NK-92 treated with Interleukin-12 subunit alpha and Interleukin-12 subunit beta, amount 100 ng/mL, for 24 hours (cell line): Measurements from ENCODE around the gene PTPA.
"Not testable (repeated sequence)": the region's sequence is repeated elsewhere in the genome, so short reads cannot be mapped to it uniquely, and the experiment has no call there.

Experiments used
- DNase-seq: peaks from one replicate; lab custom pipeline; 2025; lab: John Stamatoyannopoulos, UW

Gene PTPA

DNA sequence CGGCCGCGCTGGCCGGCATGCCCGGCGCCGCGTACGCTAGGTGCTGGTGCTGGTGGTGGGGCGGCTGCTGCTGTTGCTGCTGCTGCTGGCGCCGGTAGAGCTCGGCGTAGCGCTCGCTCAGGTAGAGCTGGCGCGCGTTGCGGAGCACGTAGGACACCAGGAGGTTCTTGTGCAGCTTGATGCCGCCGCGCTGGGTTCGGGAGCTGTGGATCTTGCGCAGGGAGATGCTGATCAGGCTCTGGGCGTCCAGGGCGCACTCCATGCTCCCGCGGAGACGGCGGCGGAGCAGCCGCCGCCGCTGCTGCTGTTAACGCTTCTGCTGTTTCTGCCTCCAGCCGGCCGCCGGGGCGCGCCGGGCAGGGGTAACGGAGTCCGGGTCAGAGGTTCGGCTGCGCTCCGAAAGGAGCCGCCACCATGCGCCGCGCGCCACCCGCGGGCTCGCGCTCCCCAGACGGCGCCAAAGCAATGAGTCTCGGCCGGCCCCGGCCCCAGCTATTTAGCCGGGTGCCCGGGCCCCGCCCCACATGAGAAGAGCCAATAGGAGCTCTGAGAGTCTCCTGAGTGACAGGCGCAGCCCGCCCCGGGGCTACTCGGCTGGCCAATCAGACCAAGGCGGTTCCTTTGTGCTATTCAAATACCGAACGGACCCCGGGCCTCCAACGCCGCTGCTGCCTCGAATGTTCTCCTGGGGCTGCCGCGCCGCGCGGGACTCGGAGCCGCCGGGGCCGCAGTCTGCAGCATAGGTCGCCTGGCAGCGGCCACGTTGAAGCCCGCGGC is 66.8 kb downstream of the PTPA start, which contains the start of gene IER5L:
Gene IER5L, minus strand, starts transcription at position 471 of the 777 bp plus-strand sequence. Its CDS starts 209 bp downstream, at position 262.
- DNase-seq = no peak

DNA sequence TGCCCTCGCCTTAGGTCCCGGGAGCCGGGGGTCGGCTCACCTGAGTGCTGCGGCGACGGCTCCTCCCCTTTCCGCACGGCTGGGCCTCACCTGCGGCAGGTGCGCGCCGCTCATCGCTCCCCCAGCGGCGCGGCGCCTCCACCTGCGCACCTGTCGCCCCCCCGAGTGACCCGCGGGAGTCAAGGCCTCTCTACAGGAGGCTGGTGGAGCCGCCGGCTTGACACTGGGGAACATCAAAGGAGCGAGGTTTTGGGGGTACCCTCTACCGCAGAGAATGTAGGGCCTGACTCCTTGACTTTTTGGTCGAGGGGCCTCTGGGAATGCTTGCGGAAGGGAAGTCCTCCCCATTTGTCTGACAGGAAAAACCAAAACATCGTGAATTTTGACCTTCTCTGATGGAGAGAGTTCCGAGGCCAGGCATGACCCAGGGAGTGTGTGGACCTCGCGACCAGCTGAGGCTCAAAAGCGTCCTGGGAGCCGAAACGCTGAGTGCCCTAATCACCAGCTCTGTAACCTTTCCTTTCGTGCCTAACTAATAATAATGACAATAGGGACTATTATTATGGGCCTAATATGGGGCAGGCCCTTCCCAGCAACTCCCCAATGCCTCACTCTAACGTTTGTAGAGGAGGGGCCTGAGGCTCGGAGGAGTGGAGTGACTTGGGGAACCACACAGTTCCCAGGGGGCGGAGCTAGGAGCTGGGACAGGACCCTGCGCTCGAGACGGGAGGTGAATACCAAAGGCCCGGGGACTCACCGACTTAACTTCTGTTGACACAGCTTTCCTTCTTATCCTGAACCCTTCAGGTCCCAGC is 67.6 kb downstream of the PTPA start:
- no peak for DNase-seq

- no peak for DNase-seq
Measured at GRCh38 chr9:129181246-129181645, 70.0 kb downstream of the PTPA start.

- DNase-seq = no peak
Measured at GRCh38 chr9:129182122-129182521, 70.9 kb downstream of the PTPA start.

DNA sequence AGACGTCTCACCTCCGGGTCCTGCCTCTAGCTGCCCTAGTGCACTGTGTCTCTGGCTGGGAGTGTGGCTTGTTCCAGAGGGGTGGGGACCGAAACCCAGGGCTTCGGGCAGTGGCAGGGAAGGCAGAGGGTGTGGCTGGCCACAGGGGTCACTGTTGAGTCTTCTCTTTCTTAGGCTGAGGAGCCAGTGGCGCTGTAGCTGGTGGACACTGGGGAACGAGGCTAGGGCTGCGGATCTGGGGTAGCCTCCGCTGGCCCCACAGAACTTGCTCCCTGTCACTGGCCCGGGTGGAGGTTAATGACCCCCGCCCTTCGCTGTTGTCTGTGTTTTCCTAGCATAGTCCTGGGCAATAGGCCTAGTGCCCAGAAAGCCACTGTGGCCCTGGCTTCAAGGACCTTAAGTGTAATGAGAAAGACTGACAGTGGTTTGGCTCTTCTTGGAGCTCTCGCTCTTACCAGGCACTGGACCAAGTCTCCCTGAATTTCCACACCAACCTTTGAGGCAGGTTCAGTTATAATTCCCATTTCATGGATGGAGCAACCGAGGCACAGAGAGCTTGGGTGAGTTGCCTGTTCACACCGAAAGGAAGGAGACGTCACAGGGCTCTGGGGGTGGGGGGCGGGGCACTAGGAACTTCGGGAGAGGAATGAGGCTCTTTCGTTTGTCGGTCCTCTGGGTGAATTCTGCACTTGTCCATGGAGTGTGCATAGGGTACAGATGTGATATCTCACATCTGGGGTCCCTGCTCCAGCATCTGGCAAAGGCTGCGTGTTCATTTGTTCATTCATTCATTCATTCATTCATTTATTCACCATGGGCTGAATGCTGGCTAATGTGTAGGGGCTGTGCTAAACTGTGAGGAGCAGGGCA is 71.6 kb downstream of the PTPA start:
- no peak for DNase-seq

DNA sequence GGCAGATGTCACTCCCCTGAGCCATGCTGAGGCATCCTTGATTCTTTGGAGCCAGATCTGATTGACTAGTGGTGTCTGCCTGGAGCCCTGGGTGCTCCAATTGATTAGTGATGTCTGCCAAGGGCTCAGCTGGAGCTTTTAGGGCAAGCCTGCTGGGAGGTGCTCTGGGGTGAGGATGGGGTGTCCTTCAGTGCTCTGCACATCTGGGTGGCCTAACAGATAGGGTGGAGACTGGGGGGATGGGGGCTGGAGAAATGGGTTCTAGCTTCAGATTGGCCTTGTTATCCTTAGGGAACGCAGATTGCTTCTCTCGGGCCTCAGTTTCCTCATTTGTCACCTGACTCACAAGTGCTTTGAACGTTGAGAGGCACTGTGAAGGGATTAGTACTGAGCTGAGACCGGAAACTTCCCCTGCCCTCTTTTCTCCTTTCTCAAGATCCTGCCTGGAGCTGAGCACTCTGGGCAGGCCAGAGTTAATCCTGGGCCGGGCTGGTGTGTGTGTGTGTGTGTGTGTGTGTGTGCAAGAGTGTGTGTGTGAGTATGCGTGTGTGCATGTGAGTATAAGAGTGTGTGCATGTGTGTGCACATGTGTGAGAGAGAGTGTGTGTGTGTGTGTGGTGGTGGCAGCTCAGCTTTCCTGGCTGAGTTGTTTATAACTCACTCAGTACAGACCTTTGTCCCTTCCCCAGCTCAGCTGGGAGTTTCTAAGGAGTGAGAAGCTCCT is 72.4 kb downstream of the PTPA start:
- DNase-seq = no peak

GRCh38 chr9:129184219-129184524 is 73.0 kb downstream of the PTPA start:
- no peak for DNase-seq

DNA sequence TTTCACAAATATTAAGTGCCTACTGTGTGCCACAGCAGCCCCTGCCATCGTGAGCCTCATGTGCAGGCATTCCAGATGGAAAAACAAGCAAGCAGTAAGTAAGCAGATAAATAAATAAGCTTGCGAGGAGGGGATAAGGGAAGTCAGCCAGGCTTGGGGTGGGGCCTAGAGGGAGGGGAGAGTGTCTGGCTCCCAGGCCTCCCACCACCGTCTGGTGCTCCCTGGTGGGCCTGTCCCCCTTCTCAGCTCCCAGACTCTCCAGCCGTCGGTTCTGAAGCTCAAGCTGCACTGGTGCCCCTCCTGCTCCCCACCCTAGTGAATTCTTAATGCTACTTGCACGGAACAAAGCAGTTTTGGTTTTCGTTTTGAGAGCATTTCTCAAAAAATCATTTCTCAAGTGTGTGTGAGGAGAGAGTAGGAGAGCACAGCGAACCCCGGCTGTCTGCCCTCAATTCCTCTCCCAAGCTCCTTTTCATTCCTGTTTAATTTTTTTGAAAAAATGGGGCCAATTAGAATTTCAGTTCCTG is 73.4 kb downstream of the PTPA start:
- DNase-seq = no peak

GRCh38 chr9:129185402-129185801 is 74.2 kb downstream of the PTPA start:
- no peak for DNase-seq

- no peak for DNase-seq
Measured at GRCh38 chr9:129185991-129186390, 74.8 kb downstream of the PTPA start.

DNA sequence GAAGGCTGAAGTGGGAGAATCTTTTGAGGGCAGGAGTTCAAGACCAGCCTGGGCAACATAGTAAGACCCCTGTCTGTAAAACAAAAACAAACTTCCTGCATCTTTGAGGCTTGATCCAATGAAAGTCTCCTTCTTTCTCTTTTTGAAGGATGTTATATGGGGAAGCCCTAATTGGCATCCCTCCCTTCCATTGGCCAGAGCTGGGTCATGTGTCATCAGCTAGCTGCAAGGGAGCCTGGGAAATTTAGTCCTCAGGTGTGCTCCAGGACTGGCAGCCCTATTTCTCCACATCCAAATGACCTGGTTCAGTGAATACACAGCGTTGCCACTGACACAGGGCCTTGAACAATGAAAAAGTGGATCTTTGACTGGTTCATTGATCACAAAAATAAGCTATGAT is 75.8 kb downstream of the PTPA start:
- no peak for DNase-seq

- not testable (repeated sequence) for DNase-seq
Measured at GRCh38 chr9:129189971-129190370, 78.8 kb downstream of the PTPA start.

DNA sequence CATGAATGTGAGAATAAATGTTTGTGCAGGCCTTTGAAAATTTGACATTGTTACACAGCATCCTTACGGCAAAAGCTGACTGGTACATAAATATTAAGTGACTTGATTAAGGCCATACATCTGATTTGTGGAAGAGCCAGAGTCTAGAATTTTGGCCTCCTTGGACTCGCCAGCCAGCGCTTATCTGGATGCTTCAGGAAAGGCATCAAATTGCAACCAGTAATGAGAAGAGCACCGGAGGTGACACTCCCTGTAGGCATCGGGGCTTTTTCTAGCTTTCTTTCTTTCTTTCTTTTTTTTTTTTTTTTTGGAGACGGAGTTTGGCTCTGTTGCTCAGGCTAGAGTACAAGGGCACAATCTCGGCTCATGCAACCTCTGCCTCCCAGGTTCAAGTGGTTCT is 80.0 kb downstream of the PTPA start:
- no peak for DNase-seq

- no peak for DNase-seq
Measured at GRCh38 chr9:129193655-129194054, 82.4 kb downstream of the PTPA start.

DNA sequence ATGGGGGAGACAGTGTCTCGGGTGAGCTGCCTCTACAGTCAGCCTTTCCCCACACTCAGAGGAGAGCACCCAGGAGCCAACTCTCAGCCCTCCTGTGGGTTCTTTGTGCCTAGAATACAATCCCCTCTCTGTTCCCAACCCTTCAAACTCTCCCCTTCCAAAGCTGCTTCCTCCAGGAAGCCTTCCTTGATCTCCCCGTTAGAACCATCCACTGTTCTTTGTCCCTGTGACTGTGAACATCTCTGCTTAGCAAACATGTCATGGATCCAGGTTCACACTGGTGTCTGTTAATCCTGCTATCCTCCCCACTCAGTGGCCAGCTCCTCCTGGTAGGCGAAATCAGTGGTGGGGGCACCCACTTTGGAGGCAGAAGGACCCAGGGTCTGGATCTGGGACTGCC is 83.0 kb downstream of the PTPA start:
- DNase-seq = no peak

DNA sequence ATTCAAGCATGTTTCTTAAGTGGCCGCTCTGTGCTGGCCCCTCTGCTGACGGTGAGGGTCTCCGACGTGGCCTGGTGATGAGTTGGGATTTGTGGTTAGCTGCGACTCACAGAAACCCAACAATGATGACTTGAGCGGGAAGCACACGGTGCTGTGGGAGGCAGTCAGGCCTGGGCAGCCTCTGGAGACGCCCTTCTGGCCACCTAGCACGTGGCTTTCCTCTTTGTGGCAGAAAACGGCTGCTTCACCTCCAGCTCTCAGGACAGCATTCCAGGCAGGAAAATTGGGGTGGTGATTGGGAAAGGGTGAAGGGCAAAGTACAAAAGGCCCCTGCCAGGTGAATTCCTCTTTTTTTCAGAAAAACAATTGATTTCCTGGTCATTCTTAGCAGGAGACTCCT is 84.4 kb downstream of the PTPA start:
- DNase-seq = no peak

DNA sequence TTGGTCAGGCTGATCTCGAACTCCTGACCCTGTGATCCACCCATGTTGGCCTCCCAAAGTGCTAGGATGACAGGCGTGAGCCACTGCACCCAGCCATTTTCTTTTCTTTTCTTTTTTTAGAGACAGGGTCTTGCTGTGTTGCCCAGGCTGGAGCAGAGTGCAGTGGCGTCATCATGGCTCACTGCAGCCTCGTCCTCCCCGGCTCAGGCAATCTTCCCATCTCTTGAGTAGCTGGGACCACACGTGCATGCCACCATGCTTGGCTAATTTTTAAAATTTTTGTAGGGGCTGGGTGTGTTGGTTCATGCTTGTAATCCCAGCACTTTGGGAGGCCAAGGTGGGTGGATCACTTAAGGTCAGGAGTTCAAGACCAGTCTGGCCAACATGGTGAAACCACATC is 85.8 kb downstream of the PTPA start:
- not testable (repeated sequence) for DNase-seq

- DNase-seq = no peak
Measured at GRCh38 chr9:129197978-129198318, 86.7 kb downstream of the PTPA start.
